Esophagus squamous epithelium (tissue), 4 donors: ENCODE data around the gene GAGE13.

Experiments used
- POLR2A ChIP-seq, 4 donors: fragments of 450-650 bp; IDR thresholded peaks; one replicate each; pipeline ENCODE4 v1.6.1; 2017; ENCODE audit warnings: antibody characterized with exemption in 4 of 4, mild to moderate bottlenecking in 4 of 4, moderate library complexity in 3 of 4
- TF ChIP-seq, protein P1 (sequence below), 6 experiments: fragments of 450-650 bp in 4 of 6; fragments of 200-600 bp in 2 of 6; sonication (generic) in 2 of 6; IDR thresholded peaks; one replicate each; pipeline ENCODE4 v1.5.1; 2016 to 2019; ENCODE audit warnings: antibody characterized with exemption in 6 of 6, mild to moderate bottlenecking in 4 of 6, moderate library complexity in 4 of 6

GRCh38 chrX:49290215-49290614 lies 41.2 kb upstream of the GAGE13 start:
- TF ChIP-seq, protein P1, sequence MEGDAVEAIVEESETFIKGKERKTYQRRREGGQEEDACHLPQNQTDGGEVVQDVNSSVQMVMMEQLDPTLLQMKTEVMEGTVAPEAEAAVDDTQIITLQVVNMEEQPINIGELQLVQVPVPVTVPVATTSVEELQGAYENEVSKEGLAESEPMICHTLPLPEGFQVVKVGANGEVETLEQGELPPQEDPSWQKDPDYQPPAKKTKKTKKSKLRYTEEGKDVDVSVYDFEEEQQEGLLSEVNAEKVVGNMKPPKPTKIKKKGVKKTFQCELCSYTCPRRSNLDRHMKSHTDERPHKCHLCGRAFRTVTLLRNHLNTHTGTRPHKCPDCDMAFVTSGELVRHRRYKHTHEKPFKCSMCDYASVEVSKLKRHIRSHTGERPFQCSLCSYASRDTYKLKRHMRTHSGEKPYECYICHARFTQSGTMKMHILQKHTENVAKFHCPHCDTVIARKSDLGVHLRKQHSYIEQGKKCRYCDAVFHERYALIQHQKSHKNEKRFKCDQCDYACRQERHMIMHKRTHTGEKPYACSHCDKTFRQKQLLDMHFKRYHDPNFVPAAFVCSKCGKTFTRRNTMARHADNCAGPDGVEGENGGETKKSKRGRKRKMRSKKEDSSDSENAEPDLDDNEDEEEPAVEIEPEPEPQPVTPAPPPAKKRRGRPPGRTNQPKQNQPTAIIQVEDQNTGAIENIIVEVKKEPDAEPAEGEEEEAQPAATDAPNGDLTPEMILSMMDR (IDR thresholded peaks at IDR 0.05): no peak
- TF ChIP-seq POLR2A (IDR thresholded peaks at IDR 0.05): no peak
